UCSD-AML1 (cell line): ENCODE data around the gene CARD14.
"Not testable (repeated sequence)": the region's sequence is repeated elsewhere in the genome, so short reads cannot be mapped to it uniquely, and the experiment has no call there.

Experiments used
- DNase-seq: peaks from one replicate; lab custom pipeline; 2025; ENCODE audit not compliant: unreplicated experiment; lab: John Stamatoyannopoulos, UW

The CARD14 gene

GRCh38 chr17:80248001-80248893 lies 78.4 kb downstream of the CARD14 start:
- DNase-seq, result no peak

GRCh38 chr17:80248894-80249710 lies 79.3 kb downstream of the CARD14 start:
- no peak for DNase-seq

- DNase-seq, result no peak
Observed at GRCh38 chr17:80251966-80252365, 82.1 kb downstream of the CARD14 start.

- peak; percentile 74 for DNase-seq
Observed at GRCh38 chr17:80252871-80253270, 83.0 kb downstream of the CARD14 start.

DNA sequence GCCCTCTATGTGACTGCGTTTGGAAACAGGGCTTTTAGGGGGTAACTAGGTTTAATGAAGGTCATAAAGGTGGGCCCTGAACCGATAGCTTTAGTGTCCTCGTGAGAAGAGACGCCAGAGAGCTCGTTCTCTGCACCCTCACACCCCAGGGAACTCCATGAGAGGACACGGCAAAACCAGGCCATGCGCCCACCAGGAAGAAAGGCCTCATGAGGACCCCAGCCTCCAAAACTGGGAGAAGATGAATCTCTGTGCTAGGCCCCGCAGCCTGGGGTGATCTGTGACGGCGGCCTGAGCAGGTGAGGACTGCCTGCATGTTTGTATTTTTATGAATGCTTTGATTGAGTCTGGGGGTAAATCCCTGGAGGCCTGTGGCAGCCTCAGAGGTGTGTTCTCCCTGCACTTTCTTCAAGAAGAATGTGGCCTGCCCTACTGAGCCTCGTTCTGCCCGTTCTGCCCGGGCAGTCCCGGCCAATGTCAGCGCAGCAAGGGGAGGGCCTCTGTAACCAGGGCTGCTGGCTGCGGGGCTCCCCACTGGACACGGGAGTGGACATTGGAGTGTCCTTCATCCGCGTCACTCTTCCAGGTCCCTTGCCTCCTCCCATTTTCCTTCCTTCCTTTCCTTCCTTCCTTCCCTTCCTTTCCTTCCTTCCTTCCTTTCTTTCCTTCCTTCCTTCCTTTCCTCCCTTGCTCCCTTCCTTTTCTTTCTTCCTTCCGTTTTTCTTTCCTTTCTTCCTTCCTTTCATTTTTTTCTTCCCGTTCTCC lies 84.0 kb downstream of the CARD14 start:
- DNase-seq, result no peak

- peak; percentile 54 for DNase-seq
Observed at GRCh38 chr17:80254396-80255251, 84.8 kb downstream of the CARD14 start.

- no peak for DNase-seq
Observed at GRCh38 chr17:80256034-80256350, 86.2 kb downstream of the CARD14 start.

- no peak for DNase-seq
Observed at GRCh38 chr17:80257716-80258213, 87.9 kb downstream of the CARD14 start.

GRCh38 chr17:80258296-80258695 lies 88.5 kb downstream of the CARD14 start:
- not testable (repeated sequence) for DNase-seq
